Hindlimb muscle (tissue), 1 donor: ENCODE measurements around the gene RNF175. TPM values are rescaled to one million over a fixed set of nuclear protein-coding genes. Genes with fewer than 3 reads are reported as not detected.

ENCODE experiments used
- DNase-seq: peaks from one replicate; pipeline ENCODE4 v3.0.0-alpha.2; 2013
- polyA plus RNA-seq: library from polyadenylated mRNA; unstranded; fragments of 120-200 nt; gene quantifications from one replicate; pipeline ENCODE4 v1.2.1, GENCODE V29; 2013; ENCODE audit not compliant: insufficient read length

Gene RNF175
- polyA plus RNA-seq, 1 donor = 0.25 TPM

- DNase-seq = no peak
Observed at GRCh38 chr4:153784166-153784699, 24.4 kb upstream of the RNF175 start.

GRCh38 chr4:153782581-153782980 lies 22.8 kb upstream of the RNF175 start:
- DNase-seq = no peak

GRCh38 chr4:153781717-153782416 lies 22.0 kb upstream of the RNF175 start:
- peak; percentile 24 for DNase-seq

GRCh38 chr4:153781280-153781679 lies 21.5 kb upstream of the RNF175 start:
- DNase-seq = no peak

DNA sequence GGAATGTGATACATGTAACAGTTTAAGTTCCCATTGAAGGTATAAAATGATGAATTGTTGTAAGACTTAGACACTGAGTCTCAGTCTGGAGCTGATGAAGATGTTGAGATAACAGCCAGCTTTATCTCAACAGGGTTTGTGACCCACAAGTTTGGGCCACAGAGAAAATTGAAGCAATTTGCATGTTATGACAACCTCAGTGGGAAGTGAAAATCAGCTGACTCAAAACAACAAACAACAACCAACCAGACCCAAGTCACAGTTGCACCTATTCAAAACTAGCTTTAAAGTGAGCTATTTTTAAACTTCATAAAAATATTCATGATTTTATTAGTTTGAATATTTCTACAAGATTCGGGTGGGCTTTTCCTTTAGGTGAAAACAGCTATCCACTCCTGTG lies 21.1 kb upstream of the RNF175 start:
- no peak for DNase-seq

DNA sequence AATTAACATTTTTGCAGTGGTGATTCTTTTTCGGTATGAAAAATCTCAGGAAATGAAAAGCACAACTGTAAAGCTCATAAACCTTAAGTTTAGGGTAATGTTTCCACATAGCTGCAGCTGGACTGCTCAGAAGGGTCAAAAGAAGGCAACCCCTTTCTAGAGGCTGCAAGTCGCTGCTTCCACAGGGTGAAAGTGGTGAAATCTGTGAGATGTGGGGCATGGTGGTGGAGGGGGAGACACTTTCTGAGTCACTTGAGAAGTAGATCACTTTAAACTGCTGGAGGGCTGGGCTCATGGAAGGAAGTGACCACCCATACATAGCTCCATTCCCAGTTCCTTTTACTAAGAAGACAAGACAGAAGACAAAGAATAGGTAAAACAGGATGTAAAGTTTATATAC lies 20.4 kb upstream of the RNF175 start:
- no peak for DNase-seq

DNA sequence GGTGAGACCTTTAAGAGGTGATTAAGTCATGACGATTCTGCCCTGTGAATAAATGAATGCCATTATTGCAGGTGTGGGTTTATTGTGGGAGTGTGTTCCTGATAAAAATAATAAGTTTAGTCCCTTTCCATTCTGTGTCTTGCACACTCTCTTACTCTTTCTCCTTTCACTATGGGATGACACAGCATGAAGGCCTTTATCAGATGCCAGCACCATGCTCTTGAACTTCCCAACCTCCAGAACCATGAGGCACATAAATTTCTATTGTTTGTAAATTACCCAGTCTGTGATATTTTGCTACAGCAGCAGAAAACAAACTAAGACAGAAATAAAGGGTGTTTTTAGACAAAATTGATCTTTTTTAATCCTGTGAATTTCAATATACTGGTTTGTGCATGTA lies 18.6 kb upstream of the RNF175 start:
- DNase-seq = no peak

DNA sequence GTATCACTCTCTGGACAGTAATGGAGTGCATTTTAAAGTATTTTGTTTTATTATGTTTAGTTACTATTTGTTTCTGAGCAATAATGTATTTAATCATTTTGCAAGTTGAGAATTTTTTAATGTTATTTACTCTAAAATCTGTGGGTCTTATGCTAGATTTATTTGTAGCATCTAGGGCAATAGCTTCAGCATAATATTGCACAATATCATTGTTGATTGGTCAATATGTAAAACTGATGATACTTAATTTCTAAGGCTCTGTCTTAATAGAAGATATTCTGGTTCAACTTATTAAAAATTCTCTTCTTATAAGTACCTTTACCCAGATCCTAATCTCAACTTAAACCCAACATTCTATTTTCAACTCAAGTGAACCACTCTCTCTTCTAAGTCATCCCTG lies 17.6 kb upstream of the RNF175 start:
- DNase-seq = no peak

DNA sequence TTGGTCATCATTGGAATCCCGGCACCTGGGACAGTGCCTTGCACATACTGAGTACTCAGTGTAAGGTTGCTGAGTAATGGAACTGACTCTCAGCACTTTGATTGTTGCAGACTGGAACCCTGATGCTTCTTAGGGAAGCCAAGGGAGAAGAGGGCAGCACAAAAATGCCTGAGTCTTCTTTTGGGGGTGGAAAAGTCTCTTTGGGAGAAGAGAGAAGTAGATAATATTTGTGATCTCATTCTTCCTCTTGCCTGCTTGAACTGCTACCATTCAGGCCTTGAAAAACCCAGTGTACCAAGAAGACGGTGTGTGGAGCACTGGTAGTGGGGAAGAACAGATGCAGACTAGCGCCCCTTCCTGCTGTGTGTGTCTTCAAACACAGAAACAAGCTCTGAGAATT lies 16.8 kb upstream of the RNF175 start:
- DNase-seq = no peak

DNA sequence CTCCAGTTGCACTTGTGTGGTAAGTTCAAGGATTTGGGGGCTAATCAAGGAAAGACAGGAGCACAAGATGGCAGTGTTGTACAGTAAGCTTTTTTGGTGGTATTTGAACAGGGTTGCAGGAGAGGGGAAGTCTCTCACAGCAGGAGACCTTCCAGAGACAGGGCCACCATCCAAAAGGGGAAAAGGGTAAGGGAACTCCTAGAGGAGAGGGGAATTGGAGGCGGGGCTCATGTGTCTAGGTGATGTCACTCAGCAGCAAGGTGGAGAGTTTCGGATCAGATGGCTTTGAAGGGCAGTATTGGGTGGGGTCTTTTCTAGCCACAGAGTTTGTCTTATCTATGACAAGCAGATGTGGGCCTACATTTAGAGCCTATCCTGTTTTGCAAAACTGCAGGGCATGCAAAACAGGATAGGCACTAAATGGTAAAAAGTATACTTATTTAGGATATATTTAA lies 13.4 kb upstream of the RNF175 start:
- DNase-seq = no peak

DNA sequence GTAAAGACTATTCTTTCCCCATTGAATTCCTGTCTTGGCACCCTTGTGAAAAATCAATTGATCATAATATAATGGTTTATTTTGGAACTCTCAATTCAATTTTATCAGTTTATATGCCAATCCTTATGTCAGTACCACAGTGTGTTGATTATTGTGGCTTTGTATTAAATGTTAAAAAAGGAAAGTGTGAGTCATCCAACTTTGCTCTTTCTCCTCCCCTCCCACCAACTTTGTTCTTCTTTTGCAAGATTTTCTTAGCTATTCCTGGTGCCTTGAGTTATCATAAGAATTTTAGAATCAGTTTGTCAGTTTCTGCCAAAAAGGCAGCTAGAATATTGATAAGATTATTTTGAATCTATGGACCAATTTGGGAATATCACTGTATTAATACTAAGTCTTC lies 11.2 kb upstream of the RNF175 start:
- DNase-seq = no peak

DNA sequence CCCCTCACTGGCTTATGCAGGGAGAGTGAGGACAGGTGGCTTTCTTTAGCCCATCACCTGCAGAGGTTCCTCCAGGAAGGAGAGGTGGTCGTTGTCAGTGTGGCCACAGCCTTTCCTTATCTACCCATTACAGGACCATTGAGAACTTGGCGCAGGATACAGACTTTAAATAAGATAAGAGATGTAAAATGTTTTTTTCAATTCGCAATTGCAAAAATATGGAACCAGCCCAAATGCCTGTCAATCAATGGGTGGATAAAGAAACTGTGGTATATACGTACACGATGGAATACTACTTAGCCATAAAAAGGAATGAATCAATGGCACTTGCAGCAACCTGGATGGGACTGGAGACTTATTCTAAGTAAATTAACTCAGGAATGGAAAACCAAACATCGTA lies 6.9 kb upstream of the RNF175 start:
- DNase-seq = no peak

DNA sequence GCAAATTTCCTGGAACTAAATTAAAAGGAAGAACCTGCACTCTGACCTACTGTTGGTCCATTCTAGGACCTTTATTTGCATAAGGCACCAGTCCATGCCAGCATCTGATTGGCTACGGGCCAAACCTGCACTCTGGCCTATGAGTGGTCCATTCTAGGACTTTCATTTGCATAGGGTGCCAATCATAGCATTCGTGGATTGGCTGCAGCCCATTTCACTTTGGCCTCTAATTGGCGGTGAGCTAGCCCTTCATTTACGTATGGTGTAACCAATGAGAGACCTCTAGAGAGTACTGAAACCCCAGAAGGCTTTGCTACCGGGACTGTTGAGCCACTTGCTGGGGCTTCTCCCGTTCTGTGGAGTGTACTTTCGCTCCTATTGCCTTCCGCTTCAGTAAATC lies 6.1 kb upstream of the RNF175 start:
- no peak for DNase-seq

DNA sequence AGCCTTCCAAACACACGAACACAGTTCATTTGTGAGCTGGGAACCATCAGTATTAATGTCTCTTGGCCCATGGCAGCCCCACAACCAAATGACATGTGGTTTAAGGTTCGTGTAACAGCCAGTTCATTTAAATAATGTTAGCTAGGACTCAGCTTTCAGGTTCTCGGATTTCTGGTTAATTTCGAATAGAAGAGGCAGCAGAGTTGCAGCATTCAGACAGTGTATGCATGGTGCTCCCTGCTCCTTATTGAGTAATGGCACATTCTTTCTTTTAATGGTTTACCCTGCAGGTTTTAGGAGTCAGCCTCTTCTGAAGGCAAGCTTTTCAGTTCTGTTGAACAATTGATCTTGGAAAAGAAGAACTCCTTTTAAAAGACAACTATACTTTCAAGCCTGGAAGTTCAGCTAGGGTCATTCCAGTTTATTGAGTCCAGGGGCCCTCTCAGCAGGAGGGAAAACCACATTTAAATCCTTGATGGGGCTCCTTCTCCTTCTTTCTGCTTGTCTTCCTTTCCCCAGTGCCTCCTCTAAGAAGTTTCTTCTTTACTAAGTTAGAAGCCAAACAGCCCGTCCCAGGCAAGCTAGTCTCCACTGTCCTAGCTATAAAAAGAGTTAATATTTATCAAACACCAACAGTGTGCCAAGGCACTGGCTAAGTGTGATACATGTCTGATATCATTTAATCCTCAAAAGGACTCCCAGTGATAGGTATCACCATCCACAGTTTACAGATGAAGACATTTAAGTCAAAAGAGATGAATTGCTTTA lies 5.0 kb upstream of the RNF175 start:
- DNase-seq = no peak

DNA sequence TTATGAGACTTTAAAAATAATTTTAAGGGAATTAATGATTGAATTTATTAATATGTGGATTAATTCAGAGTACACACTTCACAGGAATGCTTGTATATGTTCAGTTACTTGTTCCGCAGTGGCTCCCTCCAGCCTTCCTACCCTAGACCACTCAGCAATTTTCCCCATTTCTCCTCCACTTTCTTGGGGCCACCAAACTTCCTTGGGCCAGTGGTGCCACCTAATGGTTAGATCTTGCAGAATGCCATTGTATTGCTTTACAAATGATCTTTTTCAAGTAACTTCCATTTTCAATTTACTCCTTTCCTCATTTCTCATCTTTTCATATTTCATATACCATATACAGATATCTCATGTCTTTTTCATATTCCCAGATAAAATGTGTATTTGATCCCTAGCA lies 3.6 kb upstream of the RNF175 start:
- DNase-seq = no peak

DNA sequence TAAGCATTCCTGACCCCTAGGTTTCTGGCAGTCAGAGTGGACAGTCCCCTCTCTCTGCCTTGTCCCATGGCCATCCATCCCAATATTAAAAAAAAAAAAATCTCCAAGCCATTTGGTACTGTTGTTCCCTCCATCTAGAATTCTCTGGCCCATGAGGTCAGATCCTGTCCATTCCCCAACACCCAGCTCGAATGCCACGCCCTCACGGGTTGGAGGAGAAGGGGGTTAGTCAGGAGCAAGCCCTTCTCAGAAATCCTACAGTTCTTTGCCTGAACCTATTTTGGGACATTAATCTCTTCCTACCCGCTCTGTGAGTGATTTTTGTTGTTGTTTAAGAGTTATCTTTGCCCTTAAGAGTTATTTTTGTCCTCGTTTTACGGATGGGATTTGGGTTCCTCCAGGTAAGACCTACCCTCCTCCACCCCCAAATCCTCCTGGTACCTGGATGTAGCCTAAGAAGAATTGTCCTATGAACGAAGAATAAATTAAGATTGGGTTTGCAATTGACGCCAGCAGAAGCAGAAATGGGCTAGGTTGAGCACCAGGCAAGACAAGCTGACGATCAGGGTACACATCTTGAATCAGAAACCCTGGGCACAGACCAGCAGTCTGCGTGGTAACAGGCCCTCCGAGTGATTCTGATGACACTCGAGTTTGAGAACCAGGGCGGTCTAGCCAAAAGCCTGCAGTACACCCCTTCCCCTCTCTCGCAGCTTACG lies 977 bp downstream of the RNF175 start:
- no peak for DNase-seq

DNA sequence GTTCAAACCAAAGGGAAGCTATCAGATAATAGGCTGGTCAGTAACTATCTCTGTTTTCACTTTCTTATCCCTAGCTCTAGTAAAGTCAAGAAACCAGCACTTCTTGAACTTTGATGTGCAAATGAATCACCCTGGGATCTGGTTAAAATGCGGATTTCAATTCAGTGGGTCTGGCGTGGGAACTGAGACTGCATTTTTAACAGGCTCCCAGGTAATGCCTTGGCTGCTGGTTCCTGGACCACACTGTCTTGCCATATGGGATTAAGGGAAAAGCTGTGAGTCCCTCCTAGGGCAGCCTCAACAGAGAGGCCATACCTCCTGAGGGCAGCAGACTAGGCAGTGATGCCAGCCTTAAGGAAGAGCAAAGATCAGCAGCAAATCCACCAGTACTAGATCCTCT lies 1.7 kb downstream of the RNF175 start:
- no peak for DNase-seq

GRCh38 chr4:153757407-153757806 lies 2.4 kb downstream of the RNF175 start:
- no peak for DNase-seq

- no peak for DNase-seq
Observed at GRCh38 chr4:153755186-153755585, 4.6 kb downstream of the RNF175 start.

GRCh38 chr4:153750197-153750817 lies 9.5 kb downstream of the RNF175 start:
- peak; percentile 51 for DNase-seq

DNA sequence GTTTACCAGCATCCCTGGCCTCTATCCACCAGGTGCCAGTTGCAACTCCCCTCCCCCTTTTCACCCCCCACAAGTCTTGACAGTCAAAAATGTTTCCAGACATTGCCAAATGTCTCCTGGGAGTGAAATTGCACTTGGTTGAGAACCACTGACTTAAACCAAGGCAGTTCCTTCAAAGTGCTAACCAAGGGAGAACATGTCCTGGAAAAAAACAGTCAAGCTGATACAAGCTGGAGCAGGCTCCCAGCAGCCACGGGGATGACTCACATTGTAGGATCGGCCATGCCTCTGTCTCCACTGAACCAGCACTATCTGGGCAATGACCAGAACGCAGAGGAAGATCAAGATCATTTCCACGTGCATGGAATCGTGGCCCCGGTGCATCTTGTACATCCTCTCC lies 11.4 kb downstream of the RNF175 start:
- no peak for DNase-seq

- no peak for DNase-seq
Observed at GRCh38 chr4:153747406-153747955, 12.3 kb downstream of the RNF175 start.

- no peak for DNase-seq
Observed at GRCh38 chr4:153745651-153746050, 14.2 kb downstream of the RNF175 start.
